ENCODE measurements around the gene METTL27.
"Not testable (repeated sequence)": the region's sequence is repeated elsewhere in the genome, so short reads cannot be mapped to it uniquely, and the experiment has no call there.

METTL27 gene

DNA sequence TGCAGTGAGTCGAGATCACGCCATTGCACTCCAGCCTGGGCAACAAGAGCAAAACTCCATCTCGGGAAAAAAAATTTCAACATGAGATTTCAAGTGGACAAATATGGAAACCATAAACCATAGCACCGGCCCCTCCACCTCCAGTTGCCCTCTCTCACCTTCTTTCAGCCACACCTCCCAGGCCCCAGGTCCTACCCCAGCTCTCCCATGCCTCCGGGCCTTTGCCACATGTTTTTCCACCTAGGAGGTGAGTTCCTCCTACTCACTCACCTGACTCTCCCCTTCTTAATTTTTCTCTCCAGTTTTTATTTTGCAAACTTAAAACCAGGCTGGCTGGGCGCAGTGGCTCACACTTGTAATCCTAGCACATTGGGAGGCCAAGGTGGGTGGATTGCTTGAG is 25.2 kb downstream of the METTL27 start:
- DNase-seq: no peak

- no peak for DNase-seq
Measured at GRCh38 chr7:73815436-73815835, 26.9 kb downstream of the METTL27 start.

GRCh38 chr7:73812996-73813395 is 29.3 kb downstream of the METTL27 start:
- DNase-seq: no peak

- peak; percentile 11 for DNase-seq
Measured at GRCh38 chr7:73811760-73812168, 30.6 kb downstream of the METTL27 start.

- DNase-seq: no peak
Measured at GRCh38 chr7:73810998-73811360, 31.3 kb downstream of the METTL27 start.

- DNase-seq: no peak
Measured at GRCh38 chr7:73809467-73809951, 32.8 kb downstream of the METTL27 start.

DNA sequence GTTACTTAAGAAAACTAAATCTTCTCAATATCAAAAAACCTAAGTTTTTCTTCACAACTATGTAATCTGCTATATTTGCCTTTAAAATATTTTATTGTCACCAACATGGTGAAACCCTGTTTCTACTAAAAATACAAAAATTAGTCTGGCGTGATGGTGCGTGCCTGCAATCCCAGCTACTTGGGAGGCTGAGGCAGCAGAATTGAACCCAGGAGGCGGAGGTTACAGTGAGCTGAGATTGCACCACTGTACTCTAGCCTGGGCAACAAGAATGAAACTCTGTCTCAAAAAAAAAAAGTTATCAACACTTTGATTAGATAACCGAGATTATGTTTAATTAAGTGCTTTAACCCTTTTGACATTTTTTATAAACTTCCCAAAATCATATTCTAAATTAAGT is 39.9 kb downstream of the METTL27 start:
- no peak for DNase-seq

- DNase-seq: no peak
Measured at GRCh38 chr7:73801577-73801976, 40.7 kb downstream of the METTL27 start.

DNA sequence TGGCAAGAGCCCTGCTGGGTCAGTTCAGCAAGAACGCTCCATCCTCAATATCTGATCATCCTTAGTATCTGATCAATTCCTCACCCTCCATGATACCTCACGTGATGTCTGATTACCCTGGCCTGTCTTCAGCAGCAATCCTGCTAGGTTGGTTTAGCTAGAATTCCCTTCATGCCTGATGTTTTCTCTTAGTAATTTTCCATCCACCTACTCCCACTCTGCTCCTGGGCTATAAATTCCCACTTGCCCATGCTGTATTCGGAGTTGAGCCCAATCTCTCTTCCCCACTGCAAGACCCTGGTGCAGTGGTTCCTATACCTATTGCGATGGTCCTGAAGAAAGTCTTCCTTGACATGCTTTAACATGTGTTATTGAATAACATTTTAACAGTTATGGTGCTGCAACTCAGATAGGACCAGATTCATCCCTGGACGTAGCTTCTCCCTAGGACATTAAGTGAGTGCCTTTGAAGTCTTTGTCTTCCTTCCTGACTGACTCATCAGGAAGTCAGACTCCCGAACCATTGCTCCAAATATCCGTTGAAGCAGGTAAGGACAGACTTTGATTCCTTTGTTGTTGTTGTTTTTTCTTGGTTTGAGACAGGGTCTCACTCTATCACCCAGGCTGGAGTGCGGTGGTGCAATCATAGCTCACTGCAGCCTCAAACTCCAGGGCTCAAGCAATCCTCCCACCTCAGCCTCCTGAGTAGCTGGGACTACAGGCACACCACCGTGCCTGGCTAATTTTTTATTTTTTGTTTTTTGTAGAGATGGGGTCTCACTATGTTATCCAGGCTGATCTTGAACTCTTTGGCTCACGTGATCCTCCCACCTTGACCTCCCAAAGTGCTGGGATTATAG is 42.8 kb downstream of the METTL27 start:
- no peak for DNase-seq

- DNase-seq: not testable (repeated sequence)
Measured at GRCh38 chr7:73797176-73797575, 45.1 kb downstream of the METTL27 start.

DNA sequence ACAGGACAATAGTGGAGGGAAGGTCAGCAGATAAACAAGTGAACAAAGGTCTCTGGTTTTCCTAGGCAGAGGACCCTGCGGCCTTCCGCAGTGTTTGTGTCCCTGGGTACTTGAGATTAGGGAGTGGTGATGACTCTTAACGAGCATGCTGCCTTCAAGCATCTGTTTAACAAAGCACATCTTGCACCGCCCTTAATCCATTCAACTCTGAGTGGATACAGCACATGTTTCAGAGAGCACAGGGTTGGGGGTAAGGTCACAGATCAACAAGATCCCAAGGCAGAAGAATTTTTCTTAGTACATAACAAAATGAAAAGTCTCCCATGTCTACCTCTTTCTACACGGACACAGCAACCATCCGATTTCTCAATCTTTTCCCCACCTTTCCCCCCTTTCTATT is 45.7 kb downstream of the METTL27 start:
- not testable (repeated sequence) for DNase-seq

GRCh38 chr7:73795188-73795587 is 47.1 kb downstream of the METTL27 start:
- not testable (repeated sequence) for DNase-seq

DNA sequence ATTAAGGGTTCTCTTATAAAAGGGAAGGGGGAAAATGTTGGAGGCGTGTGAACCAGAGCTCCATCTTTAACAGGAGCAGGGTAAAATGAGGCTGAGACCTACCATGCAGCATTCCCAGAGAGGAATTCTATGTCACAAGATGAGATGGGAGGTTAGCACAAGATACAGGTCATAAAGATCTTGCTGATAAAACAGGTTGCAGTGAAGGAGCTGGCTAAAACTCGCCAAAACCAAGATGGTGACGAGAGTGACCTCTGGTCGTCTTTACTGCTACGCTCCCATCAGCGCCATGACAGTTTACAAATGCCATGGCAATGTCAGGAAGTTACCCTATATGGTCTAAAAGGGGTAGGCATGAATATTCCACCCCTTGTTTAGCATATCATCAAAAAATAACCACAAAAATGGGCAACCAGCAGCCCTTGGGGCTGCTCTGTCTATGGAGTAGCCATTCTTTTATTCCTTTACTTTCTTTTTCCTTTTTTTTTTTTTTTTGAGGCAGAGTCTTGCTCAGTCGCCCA is 51.1 kb downstream of the METTL27 start:
- DNase-seq: not testable (repeated sequence)

DNA sequence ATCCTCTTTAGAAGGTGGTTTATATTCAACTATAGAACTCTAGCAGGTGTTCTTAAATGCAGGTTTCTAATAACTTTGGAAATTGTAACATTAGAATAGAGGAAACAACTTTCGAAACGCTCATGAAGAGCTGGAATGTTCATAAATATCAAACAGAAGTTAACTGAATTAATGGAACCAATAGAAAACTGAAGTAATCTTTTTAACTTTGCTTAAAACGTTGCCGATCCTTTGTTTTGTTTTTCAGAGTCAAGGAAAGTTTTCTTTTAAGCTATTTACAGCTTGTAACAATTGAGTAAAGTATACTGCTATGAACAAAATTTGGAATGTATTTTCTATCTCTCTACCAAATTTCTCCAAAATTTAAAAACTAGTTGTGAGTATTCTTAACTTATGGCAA is 53.3 kb downstream of the METTL27 start:
- no peak for DNase-seq

DNA sequence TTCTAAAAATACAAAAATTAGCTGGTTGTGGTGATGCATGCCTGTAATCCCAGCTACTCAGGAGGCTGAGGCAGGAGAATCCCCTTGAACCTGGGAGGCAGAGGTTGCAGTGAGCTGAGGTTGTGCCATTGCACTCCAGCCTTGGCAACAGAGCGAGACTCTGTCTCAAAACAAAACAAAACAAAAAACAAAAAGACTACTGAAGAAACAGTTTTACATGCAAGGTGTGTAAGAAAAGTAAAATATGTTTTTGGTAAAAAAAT is 54.6 kb downstream of the METTL27 start:
- DNase-seq: not testable (repeated sequence)

- DNase-seq: no peak
Measured at GRCh38 chr7:73786588-73786987, 55.7 kb downstream of the METTL27 start.

Measured in amniotic stem cell (primary cell).